Mesenchymal stem cell (in vitro differentiated cells and primary cell): ENCODE data around the gene RYR2.

Experiments used
- DNase-seq: peaks from one replicate; pipeline ENCODE4 v3.0.0-alpha.2; 2013
- H2AFZ ChIP-seq: one replicate; pipeline ENCODE4 v1.6.1; 2013; ENCODE audit warnings: low read depth, mild to moderate bottlenecking, control low read depth, inconsistent platforms, low read length, moderate library complexity
- H2AK5ac ChIP-seq: 2 replicates; pipeline ENCODE4 v1.6.1; 2013; ENCODE audit warnings: low read length, moderate library complexity, mild to moderate bottlenecking, inconsistent platforms; ENCODE audit not compliant: severe bottlenecking
- H2BK120ac ChIP-seq: one replicate; pipeline ENCODE4 v1.6.1; 2013; ENCODE audit warnings: low read depth, mild to moderate bottlenecking, inconsistent platforms, low read length, moderate library complexity
- H2BK12ac ChIP-seq, 2 experiments: one replicate each; pipeline ENCODE4 v1.6.1; 2013; ENCODE audit warnings: inconsistent platforms in 2 of 2, low read length in 2 of 2, mild to moderate bottlenecking in 2 of 2, moderate library complexity in 2 of 2, control low read depth in 1 of 2
- H2BK15ac ChIP-seq: one replicate; pipeline ENCODE4 v1.6.1; 2013; ENCODE audit warnings: mild to moderate bottlenecking, low read depth, inconsistent platforms; ENCODE audit not compliant: poor library complexity, severe bottlenecking
- H2BK5ac ChIP-seq: 2 replicates; pipeline ENCODE4 v1.6.1; 2013; ENCODE audit warnings: low read depth, mild to moderate bottlenecking, low read length, control low read depth, inconsistent platforms; ENCODE audit not compliant: poor library complexity, severe bottlenecking
- H3K14ac ChIP-seq, 2 experiments: one replicate each; pipeline ENCODE4 v1.6.1; 2013; ENCODE audit warnings: inconsistent platforms in 2 of 2, low read length in 2 of 2, control low read depth in 1 of 2, mild to moderate bottlenecking in 1 of 2, moderate library complexity in 1 of 2
- H3K18ac ChIP-seq, 2 experiments: one replicate each; pipeline ENCODE4 v1.6.1; 2013; ENCODE audit warnings: inconsistent platforms in 2 of 2, low read length in 2 of 2, control low read depth in 1 of 2, low read depth in 1 of 2, mild to moderate bottlenecking in 1 of 2
- H3K23ac ChIP-seq, 2 experiments: one replicate each; pipeline ENCODE4 v1.6.1; 2013; ENCODE audit warnings: inconsistent platforms in 2 of 2, low read length in 2 of 2, mild to moderate bottlenecking in 2 of 2, moderate library complexity in 2 of 2, control low read depth in 1 of 2
- H3K27ac ChIP-seq: 2 replicates; pipeline ENCODE4 v1.5.1; 2013; ENCODE audit warnings: mild to moderate bottlenecking, moderate library complexity, low read length, control low read depth, inconsistent platforms; ENCODE audit not compliant: poor library complexity, severe bottlenecking
- H3K27me3 ChIP-seq, 2 experiments: 2 replicates each; pipeline versions ENCODE4 v1.6.1 to v1.7.0; 2013; ENCODE audit warnings: low read length in 2 of 2, mild to moderate bottlenecking in 2 of 2, moderate library complexity in 2 of 2, control low read depth in 1 of 2, inconsistent platforms in 1 of 2; ENCODE audit not compliant: control insufficient read depth in 1 of 2, insufficient read depth in 1 of 2
- H3K36me3 ChIP-seq, 2 experiments: 2 replicates each; pipeline versions ENCODE4 v1.6.1 to v1.7.0; 2013; ENCODE audit warnings: low read length in 2 of 2, control low read depth in 1 of 2, inconsistent platforms in 1 of 2, low read depth in 1 of 2, mild to moderate bottlenecking in 1 of 2; ENCODE audit not compliant: insufficient read depth in 2 of 2, control insufficient read depth in 1 of 2
- H3K4ac ChIP-seq, 2 experiments: one replicate each; pipeline ENCODE4 v1.6.1; 2013; ENCODE audit warnings: inconsistent platforms in 2 of 2, low read length in 2 of 2, mild to moderate bottlenecking in 2 of 2, moderate library complexity in 2 of 2, control low read depth in 1 of 2, low read depth in 1 of 2
- H3K4me1 ChIP-seq: 2 replicates; pipeline ENCODE4 v1.6.1; 2013; ENCODE audit warnings: low read depth, low read length, control low read depth; ENCODE audit not compliant: control insufficient read depth, insufficient read depth
- H3K4me2 ChIP-seq: 2 replicates; pipeline ENCODE4 v1.6.1; 2013; ENCODE audit warnings: low read length, mild to moderate bottlenecking, inconsistent platforms; ENCODE audit not compliant: poor library complexity, severe bottlenecking
- H3K4me3 ChIP-seq, 2 experiments: 2 replicates each; pipeline versions ENCODE4 v1.5.1 to v1.7.0; 2013; ENCODE audit warnings: low read length in 2 of 2, mild to moderate bottlenecking in 2 of 2, control low read depth in 1 of 2, low read depth in 1 of 2; ENCODE audit not compliant: insufficient read depth in 1 of 2
- H3K79me1 ChIP-seq: replicated peaks from 2 replicates; pipeline ENCODE4 v1.6.1; 2013; ENCODE audit warnings: mild to moderate bottlenecking, control low read depth, low read length, inconsistent platforms; ENCODE audit not compliant: poor library complexity, severe bottlenecking
- H3K9ac ChIP-seq: 2 replicates; pipeline ENCODE4 v1.7.0; 2013; ENCODE audit warnings: mild to moderate bottlenecking, low read length, moderate library complexity
- H3K9me3 ChIP-seq: 2 replicates; pipeline ENCODE4 v1.7.0; 2013; ENCODE audit warnings: mild to moderate bottlenecking, low read length; ENCODE audit not compliant: control insufficient read depth
- H4K8ac ChIP-seq: one replicate; pipeline ENCODE4 v1.6.1; 2013; ENCODE audit warnings: inconsistent platforms, mild to moderate bottlenecking, low read length, moderate library complexity
- H4K91ac ChIP-seq: one replicate; pipeline ENCODE4 v1.6.1; 2013; ENCODE audit warnings: mild to moderate bottlenecking, low read length, inconsistent platforms
- WGBS: methylation state at CpG from one replicate; pipeline ENCODE4 v1.1.7; 2013; ENCODE audit warnings: mixed read lengths; 5-methylcytosine and 5-hydroxymethylcytosine counted together

RYR2 gene

DNA sequence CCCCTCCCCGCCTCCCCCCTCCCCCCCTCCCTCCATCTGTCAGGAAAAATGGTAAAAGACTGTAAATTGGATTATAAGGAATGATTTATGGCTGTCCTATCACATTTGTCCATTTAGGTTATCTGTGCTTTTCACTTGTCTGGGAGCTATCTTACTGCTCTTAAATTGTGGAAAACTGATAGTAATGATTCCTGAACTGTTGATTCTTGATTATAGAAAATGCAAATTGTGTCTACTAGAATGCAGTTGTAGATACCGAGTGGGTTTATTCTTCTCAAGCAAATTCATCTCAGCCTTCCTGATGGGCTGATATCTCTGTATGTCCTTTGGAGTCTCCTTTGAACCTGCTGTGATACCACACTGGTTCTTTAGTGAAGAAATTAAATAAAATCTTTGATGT is 12.3 kb downstream of the RYR2 start:
- H3K9ac ChIP-seq, result no peak overlapping the region
- H3K14ac ChIP-seq, result no peak overlapping the region
- H3K9me3 ChIP-seq, result no peaks in the 10 kb centered on the region
- no peaks in the 10 kb centered on the region for H3K36me3 ChIP-seq
- no peaks in the 10 kb centered on the region for H3K79me1 ChIP-seq
- 100% methylated on average over 1 of the region's 2 CpGs for WGBS
- H2AFZ ChIP-seq, result no peak overlapping the region
- H3K18ac ChIP-seq, result no peak overlapping the region
- no peak overlapping the region for H2BK12ac ChIP-seq
- H4K91ac ChIP-seq, result no peak overlapping the region
- no peak overlapping the region for H3K23ac ChIP-seq
- no peak overlapping the region for H3K4me2 ChIP-seq
- no peak overlapping the region for H3K27ac ChIP-seq
- no peak overlapping the region for H2BK120ac ChIP-seq
- H2BK15ac ChIP-seq, result no peak overlapping the region
- H3K4me1 ChIP-seq, result no peaks in the 10 kb centered on the region
- no peak overlapping the region for H2AK5ac ChIP-seq
- DNase-seq, result no peak
- no peak overlapping the region for H4K8ac ChIP-seq
- H3K4ac ChIP-seq, result no peak overlapping the region
- H3K4me3 ChIP-seq, result no peak overlapping the region
- no peak overlapping the region for H2BK5ac ChIP-seq
- H3K27me3 ChIP-seq, result peaks cover 0 to 8% of the 10 kb centered on the region in 2 experiments

DNA sequence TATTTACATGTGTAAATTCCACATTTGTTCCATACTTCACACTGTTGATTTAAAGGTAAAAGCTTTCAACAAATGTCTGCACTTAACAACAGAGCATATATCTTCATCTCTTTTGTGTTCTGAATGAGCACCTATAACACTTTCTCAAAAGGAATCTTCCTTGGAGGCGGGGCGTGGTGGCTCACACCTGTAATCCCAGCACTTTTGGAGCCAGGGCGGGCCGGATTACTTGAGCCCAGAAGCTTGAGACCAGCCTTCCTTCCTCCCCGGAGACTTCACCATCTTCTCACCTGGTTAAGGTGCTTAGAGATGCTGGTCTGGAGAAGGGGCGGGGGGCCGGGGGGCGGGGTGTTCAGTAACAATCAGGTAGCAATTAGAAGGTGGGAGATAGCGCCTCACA is 16.5 kb downstream of the RYR2 start:
- Histone ChIP-seq H2AFZ (no peak overlapping the region), H3K23ac (no peak overlapping the region), H2BK15ac (no peak overlapping the region), H3K27me3 (no peaks in the 10 kb centered on the region), H4K91ac (no peak overlapping the region), H3K36me3 (no peaks in the 10 kb centered on the region), H3K4ac (no peak overlapping the region), H3K9me3 (no peaks in the 10 kb centered on the region), H3K79me1 (no peaks in the 10 kb centered on the region), H4K8ac (no peak overlapping the region), H2BK12ac (no peak overlapping the region), H3K4me1 (no peaks in the 10 kb centered on the region), H2AK5ac (no peak overlapping the region), H3K27ac (no peak overlapping the region), H3K18ac (no peak overlapping the region), H2BK120ac (no peak overlapping the region), H3K4me2 (no peak overlapping the region), H2BK5ac (no peak overlapping the region), H3K9ac (no peak overlapping the region), H3K14ac (no peak overlapping the region), H3K4me3 (no peak overlapping the region)
- WGBS, result 74% methylated on average over 2 of the region's 9 CpGs
- DNase-seq, result no peak

DNA sequence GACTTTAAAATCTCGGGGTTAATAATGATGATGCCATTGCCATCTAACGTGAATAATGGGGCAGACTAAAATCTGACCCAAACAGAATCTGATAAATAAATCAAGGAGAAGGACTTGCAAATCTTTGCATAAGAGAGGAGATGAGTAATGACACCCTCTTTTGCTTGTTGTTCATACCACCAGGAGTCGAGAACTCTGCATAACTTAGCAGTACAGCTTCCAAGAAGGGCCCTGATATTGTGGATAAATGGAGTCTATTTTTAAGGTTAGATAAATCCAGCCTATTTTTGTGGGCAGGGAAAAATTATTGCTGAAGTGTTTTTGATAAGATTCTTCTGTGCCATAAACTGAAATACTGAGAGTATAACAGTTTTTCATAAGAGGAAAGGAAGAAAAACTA is 17.3 kb downstream of the RYR2 start:
- Histone ChIP-seq H2AFZ (no peak overlapping the region), H3K79me1 (no peaks in the 10 kb centered on the region), H3K9ac (no peak overlapping the region), H3K18ac (no peak overlapping the region), H3K4ac (no peak overlapping the region), H3K4me3 (no peak overlapping the region), H2BK5ac (no peak overlapping the region), H3K23ac (no peak overlapping the region), H3K4me2 (no peak overlapping the region), H4K8ac (no peak overlapping the region), H3K4me1 (no peaks in the 10 kb centered on the region), H2BK12ac (no peak overlapping the region), H3K27me3 (no peaks in the 10 kb centered on the region), H3K14ac (no peak overlapping the region), H3K9me3 (no peaks in the 10 kb centered on the region), H3K27ac (no peak overlapping the region), H4K91ac (no peak overlapping the region), H2BK120ac (no peak overlapping the region), H3K36me3 (no peaks in the 10 kb centered on the region), H2BK15ac (no peak overlapping the region), H2AK5ac (no peak overlapping the region)
- DNase-seq, result no peak
- 74% methylated on average over 2 of the region's 3 CpGs for WGBS

GRCh38 chr1:237062976-237063375 is 21.0 kb downstream of the RYR2 start:
- Histone ChIP-seq H3K9me3 (no peaks in the 10 kb centered on the region), H2BK12ac (no peak overlapping the region), H3K14ac (no peak overlapping the region), H3K4me2 (no peak overlapping the region), H3K4me1 (no peaks in the 10 kb centered on the region), H2BK120ac (no peak overlapping the region), H2AK5ac (no peak overlapping the region), H3K27ac (no peak overlapping the region), H3K4ac (no peak overlapping the region), H3K23ac (no peak overlapping the region), H2BK15ac (no peak overlapping the region), H4K8ac (no peak overlapping the region), H3K27me3 (no peaks in the 10 kb centered on the region), H3K79me1 (no peaks in the 10 kb centered on the region), H3K4me3 (no peak overlapping the region), H3K18ac (no peak overlapping the region), H4K91ac (no peak overlapping the region), H2AFZ (no peak overlapping the region), H3K36me3 (no peaks in the 10 kb centered on the region), H2BK5ac (no peak overlapping the region), H3K9ac (no peak overlapping the region)
- DNase-seq, result no peak
